Keratinocyte (primary cell): ENCODE measurements around the gene ABHD8. TPM values are rescaled to one million over a fixed set of nuclear protein-coding genes. Genes with fewer than 3 reads are reported as not detected.

Source experiments
- DNase-seq: peaks from one replicate; pipeline ENCODE4 v3.0.0-alpha.2; 2011; ENCODE audit warnings: low read depth, missing footprints, low spot score
- FAIRE-seq: peaks from 2 replicates; lab custom pipeline; 2011; peaks lifted over from hg19 to GRCh38; lab: Jason Lieb, UNC
- H2AFZ ChIP-seq: 2 replicates; pipeline ENCODE4 v1.6.0; 2012; ENCODE audit warnings: low read length, control low read depth, inconsistent platforms; ENCODE audit not compliant: control insufficient read depth
- H3K27ac ChIP-seq: 2 replicates; pipeline ENCODE4 v1.5.1; 2011; ENCODE audit warnings: low read length; ENCODE audit not compliant: control insufficient read depth, insufficient read depth
- H3K27me3 ChIP-seq: 3 replicates; pipeline ENCODE4 v1.6.0; 2011; ENCODE audit warnings: low read length; ENCODE audit not compliant: control insufficient read depth, insufficient read depth; ENCODE audit errors: extremely low read depth
- H3K36me3 ChIP-seq, 2 experiments: 2 replicates in 1 of 2; 3 replicates in 1 of 2; pipeline ENCODE4 v1.5.1; 2011; ENCODE audit warnings: low read length in 2 of 2, mild to moderate bottlenecking in 1 of 2; ENCODE audit not compliant: control insufficient read depth in 2 of 2, insufficient read depth in 2 of 2; ENCODE audit errors: extremely low read depth in 1 of 2
- H3K4me1 ChIP-seq: 3 replicates; pipeline ENCODE4 v1.5.1; 2011; ENCODE audit warnings: low read length; ENCODE audit not compliant: control insufficient read depth, insufficient read depth; ENCODE audit errors: extremely low read depth
- H3K4me2 ChIP-seq: 3 replicates; pipeline ENCODE4 v1.6.0; 2011; ENCODE audit warnings: low read depth, low read length; ENCODE audit not compliant: control insufficient read depth, insufficient read depth; ENCODE audit errors: extremely low read depth
- H3K4me3 ChIP-seq, 3 experiments: fragments of 200-600 bp in 1 of 3; sonication (generic) in 1 of 3; 2 replicates in 2 of 3; 3 replicates in 1 of 3; pipeline ENCODE4 v1.5.1; 2011 to 2016; ENCODE audit warnings: low read length in 3 of 3, mild to moderate bottlenecking in 3 of 3, control low read depth in 2 of 3, inconsistent platforms in 1 of 3, low read depth in 1 of 3, mixed read lengths in 1 of 3, mixed run types in 1 of 3, moderate library complexity in 1 of 3; ENCODE audit not compliant: control insufficient read depth in 2 of 3, insufficient read depth in 2 of 3; ENCODE audit errors: extremely low read depth in 1 of 3
- H3K79me2 ChIP-seq: 2 replicates; pipeline ENCODE4 v1.6.0; 2012; ENCODE audit warnings: low read length; ENCODE audit not compliant: control insufficient read depth, insufficient read depth
- H3K9ac ChIP-seq: 3 replicates; pipeline ENCODE4 v1.6.0; 2011; ENCODE audit warnings: low read length; ENCODE audit not compliant: control insufficient read depth, insufficient read depth; ENCODE audit errors: extremely low read depth
- H3K9me1 ChIP-seq: 3 replicates; pipeline ENCODE4 v1.6.0; 2011; ENCODE audit warnings: low read length; ENCODE audit not compliant: control insufficient read depth, insufficient read depth; ENCODE audit errors: extremely low read depth
- H3K9me3 ChIP-seq: 2 replicates; pipeline ENCODE4 v1.5.1; 2012; ENCODE audit warnings: low read depth, low read length; ENCODE audit not compliant: control insufficient read depth
- H4K20me1 ChIP-seq: 3 replicates; pipeline ENCODE4 v1.6.0; 2011; ENCODE audit warnings: low read length; ENCODE audit not compliant: control insufficient read depth, insufficient read depth; ENCODE audit errors: extremely low read depth
- CTCF ChIP-seq, 3 experiments: IDR thresholded peaks in 1 of 3; conservative IDR thresholded peaks in 1 of 3; optimal IDR thresholded peaks in 1 of 3; 2 replicates in 2 of 3; 3 replicates in 1 of 3; pipeline versions ENCODE3 to v1.5.1; 2011; ENCODE audit warnings: low read length in 3 of 3, mild to moderate bottlenecking in 3 of 3, moderate library complexity in 2 of 3, control low read depth in 1 of 3, inconsistent platforms in 1 of 3; ENCODE audit not compliant: insufficient read depth in 2 of 3; ENCODE audit errors: extremely low read depth in 1 of 3
- EZH2 ChIP-seq: IDR thresholded peaks from one replicate; pipeline ENCODE4 v1.6.1; 2012; ENCODE audit warnings: inconsistent platforms, mild to moderate bottlenecking, low read length, moderate library complexity
- dilution Hi-C: fragments of 300-500 bp; cut with MboI; formaldehyde crosslinking; loops from one replicate; pipeline ENCODE4 v1.7.0; 2020; ENCODE audit warnings: low sequenced_read_pairs; ENCODE audit not compliant: extremely low pct_ligation_motif_present
- polyA plus RNA-seq, 5 experiments: library from polyadenylated mRNA; depleted of rRNA in 3 of 5; stranded (reverse) in 3 of 5; stranded (forward) in 1 of 5; unstranded in 1 of 5; fragments of >200 nt; gene quantifications; 1 replicate in 1 of 5; 2 replicates in 3 of 5; 3 replicates in 1 of 5; pipeline versions ENCODE4 v1.2.1 to v1.2.3, GENCODE V29; 2011 to 2012; ENCODE audit warnings: missing spikeins in 2 of 5, low read depth in 1 of 5, low replicate concordance in 1 of 5

Gene ABHD8
- polyA plus RNA-seq, 1 donor (not counting 4 experiments of a cell fraction or from before 2014, with no cell fraction given): 4.1 TPM

GRCh38 chr19:17347877-17348276, 44.7 kb upstream of the ABHD8 start:
- TF ChIP-seq CTCF (optimal IDR thresholded peaks at IDR 0.05 in 1 of 3, IDR thresholded peaks at IDR 0.05 in 1 of 3, conservative IDR thresholded peaks at IDR 0.05 in 1 of 3; ENCODE audit: extremely low read depth in 1 of 3, insufficient read depth in 2 of 3, low read length in 3 of 3) (no peak), EZH2 (no peak)
- Histone ChIP-seq H3K4me3 (no peak overlapping the region), H3K27ac (no peak overlapping the region), H3K79me2 (no peaks in the 10 kb centered on the region), H3K9ac (no peak overlapping the region), H3K4me2 (no peak overlapping the region), H3K9me1 (no peaks in the 10 kb centered on the region), H3K36me3 (no peaks in the 10 kb centered on the region), H2AFZ (no peak overlapping the region), H4K20me1 (no peaks in the 10 kb centered on the region), H3K4me1 (peaks cover 6% of the 10 kb centered on the region), H3K27me3 (no peaks in the 10 kb centered on the region), H3K9me3 (no peaks in the 10 kb centered on the region)
- dilution Hi-C loops: no loop called here
- no peak for DNase-seq
- FAIRE-seq: no peak

- DNase-seq: no peak
- no peak for TF ChIP-seq EZH2
- TF ChIP-seq CTCF (optimal IDR thresholded peaks at IDR 0.05 in 1 of 3, IDR thresholded peaks at IDR 0.05 in 1 of 3, conservative IDR thresholded peaks at IDR 0.05 in 1 of 3; ENCODE audit: extremely low read depth in 1 of 3, insufficient read depth in 2 of 3, low read length in 3 of 3): no peak
- H2AFZ ChIP-seq: no peak overlapping the region
- H3K4me3 ChIP-seq: no peak overlapping the region
- no peaks in the 10 kb centered on the region for H3K79me2 ChIP-seq
- H3K36me3 ChIP-seq: no peaks in the 10 kb centered on the region
- H3K9me3 ChIP-seq: no peaks in the 10 kb centered on the region
- dilution Hi-C loops: no loop called here
- no peak overlapping the region for H3K9ac ChIP-seq
- H3K27me3 ChIP-seq: no peaks in the 10 kb centered on the region
- FAIRE-seq: no peak
- H3K27ac ChIP-seq: no peak overlapping the region
- no peak overlapping the region for H3K4me2 ChIP-seq
- H4K20me1 ChIP-seq: no peaks in the 10 kb centered on the region
- no peaks in the 10 kb centered on the region for H3K9me1 ChIP-seq
- peaks cover 6% of the 10 kb centered on the region for H3K4me1 ChIP-seq
Measured at GRCh38 chr19:17347361-17347760, 44.1 kb upstream of the ABHD8 start.
